ENCODE data around the gene PIH1D1.

The PIH1D1 gene

GRCh38 chr19:49435670-49436069 lies 15.9 kb downstream of the PIH1D1 start:
- no peak for DNase-seq (ENCODE audit: low read depth)

GRCh38 chr19:49434907-49435583 lies 16.6 kb downstream of the PIH1D1 start:
- no peak for DNase-seq (ENCODE audit: low read depth)

- DNase-seq (ENCODE audit: low read depth) = no peak
Observed at GRCh38 chr19:49433240-49433901, 18.2 kb downstream of the PIH1D1 start.

GRCh38 chr19:49432141-49433073 lies 19.2 kb downstream of the PIH1D1 start:
- DNase-seq (ENCODE audit: low read depth) = no peak

DNA sequence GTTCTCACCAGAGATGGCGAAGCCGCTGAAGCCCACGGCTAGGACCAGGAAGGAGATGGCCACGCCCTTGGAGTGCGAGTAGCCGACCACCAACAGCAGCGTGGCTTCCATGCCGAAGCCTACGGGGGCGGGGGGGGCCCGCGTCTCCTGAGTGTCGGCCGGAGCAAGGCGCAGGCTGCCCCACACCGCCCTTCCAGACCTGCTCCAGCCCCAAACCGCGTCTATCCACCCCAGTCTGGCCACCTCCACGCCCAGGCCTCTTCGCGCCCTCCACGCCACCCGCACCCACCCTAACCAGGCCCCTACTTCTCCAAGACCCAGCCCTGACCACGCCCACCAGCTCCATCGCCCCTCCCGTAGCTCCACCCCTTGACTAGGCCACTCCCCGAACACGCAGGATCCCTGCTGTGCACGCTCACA lies 20.3 kb downstream of the PIH1D1 start:
- DNase-seq (ENCODE audit: low read depth) = no peak

- DNase-seq (ENCODE audit: low read depth) = no peak
Observed at GRCh38 chr19:49430678-49431329, 20.8 kb downstream of the PIH1D1 start.

- no peak for DNase-seq (ENCODE audit: low read depth)
Observed at GRCh38 chr19:49430172-49430677, 21.4 kb downstream of the PIH1D1 start.

GRCh38 chr19:49428547-49429451 lies 22.8 kb downstream of the PIH1D1 start:
- no peak for DNase-seq (ENCODE audit: low read depth)

DNA sequence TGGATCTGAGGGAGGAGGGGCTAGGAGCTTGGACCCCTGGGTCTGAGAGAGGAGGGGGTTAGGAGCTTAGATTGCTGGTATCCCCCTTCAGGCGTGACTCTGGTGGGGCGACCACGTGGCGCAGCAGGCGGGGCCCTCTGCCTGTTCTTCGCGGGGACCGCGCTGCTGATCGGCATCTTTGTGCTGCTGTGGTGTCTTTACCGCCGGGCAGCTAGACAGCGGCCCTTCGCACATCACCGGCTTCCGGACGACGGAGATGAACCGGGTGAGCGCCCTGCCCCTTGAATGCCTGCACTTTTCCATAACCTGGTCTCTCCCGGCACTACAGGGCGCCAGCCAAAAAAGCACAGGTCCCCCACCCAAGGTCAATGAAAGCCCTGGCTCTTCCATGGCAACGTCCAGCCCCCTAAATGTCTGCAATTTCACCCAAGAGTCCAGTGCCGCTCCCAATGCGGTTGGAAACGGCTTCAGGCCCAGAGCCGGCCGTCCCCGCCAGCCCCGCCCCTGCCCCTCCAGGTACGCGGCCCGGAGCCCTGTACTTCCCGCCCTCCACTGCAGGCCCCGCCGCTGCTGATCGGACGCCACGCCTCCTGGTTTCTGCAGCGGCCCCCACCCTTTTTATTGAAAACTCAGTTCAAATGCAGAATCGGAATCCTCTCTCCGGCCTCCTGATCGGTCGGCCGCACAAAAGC lies 23.6 kb downstream of the PIH1D1 start:
- DNase-seq (ENCODE audit: low read depth) = no peak

- DNase-seq (ENCODE audit: low read depth) = no peak
Observed at GRCh38 chr19:49427339-49427738, 24.3 kb downstream of the PIH1D1 start.

DNA sequence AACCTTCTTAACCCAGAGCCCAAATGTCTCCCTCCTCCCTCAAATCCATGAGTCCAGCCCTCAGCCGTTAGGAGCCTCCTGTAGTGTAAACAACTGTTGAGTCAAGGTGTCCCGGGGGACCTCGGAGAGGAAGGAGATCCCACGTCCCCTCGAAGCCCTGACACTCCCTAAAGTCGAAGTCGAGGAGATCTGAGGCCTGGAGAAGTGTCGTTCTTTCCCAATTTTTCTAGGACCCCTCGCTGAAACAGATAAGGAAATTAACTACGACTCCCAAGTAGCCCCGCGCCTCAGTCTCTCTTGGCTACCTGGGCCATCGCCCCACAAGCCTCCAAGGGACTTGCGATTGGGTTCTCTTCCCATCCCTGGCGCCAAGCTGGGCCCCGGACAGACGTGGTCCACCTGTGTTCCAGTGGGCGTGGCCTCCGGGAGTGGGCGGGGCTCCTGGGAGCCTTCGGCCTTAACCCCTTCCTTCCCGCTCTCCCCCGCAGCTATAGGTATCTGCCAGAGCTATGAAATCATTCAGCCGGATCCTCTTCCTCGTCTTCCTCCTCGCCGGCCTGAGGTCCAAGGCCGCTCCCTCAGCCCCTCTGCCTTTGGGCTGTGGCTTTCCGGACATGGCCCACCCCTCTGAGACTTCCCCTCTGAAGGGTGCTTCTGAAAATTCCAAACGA lies 25.6 kb downstream of the PIH1D1 start:
- no peak for DNase-seq (ENCODE audit: low read depth)

DNA sequence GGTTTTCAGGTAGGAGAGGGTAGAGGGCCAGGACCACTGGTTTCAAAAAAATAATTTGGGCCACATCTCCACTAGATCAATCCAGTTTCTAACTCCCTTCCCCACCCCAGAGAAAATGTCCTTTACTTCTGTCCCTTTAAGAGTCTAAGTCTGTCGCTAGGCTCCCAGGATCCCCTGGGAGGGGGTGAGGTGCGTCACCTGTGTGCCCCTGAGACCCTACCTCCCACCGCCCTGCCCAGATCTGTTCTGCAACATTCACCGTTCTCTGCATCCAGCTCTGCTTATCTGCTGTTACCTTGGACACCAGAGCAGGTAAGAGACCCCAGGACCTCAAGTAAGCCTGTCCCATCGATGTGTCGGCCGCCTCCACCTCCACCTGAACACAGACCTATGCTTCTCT lies 26.4 kb downstream of the PIH1D1 start, which contains the start of gene GFY:
Gene GFY, plus strand, starts transcription at position 211 of the 400 bp plus-strand sequence. CDS start 1,043 bp downstream, outside the sequence.
- no peak for DNase-seq (ENCODE audit: low read depth)

DNA sequence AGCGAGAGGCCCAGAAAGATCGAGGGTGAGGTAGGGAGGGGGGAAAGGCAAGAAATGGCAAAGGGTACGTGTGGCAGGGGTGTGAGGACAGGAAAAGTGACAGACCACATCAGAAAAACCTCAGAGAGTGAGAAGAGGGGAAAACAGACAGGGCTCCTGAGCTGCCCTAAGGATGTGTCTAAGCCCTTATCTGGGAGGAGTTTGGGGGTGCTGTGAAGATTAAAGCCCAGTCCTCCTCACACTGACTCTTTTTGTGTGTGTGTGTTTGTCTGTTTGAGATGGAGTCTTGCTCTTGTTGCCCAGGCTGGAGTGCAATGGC lies 27.7 kb downstream of the PIH1D1 start:
- DNase-seq (ENCODE audit: low read depth) = no peak

DNA sequence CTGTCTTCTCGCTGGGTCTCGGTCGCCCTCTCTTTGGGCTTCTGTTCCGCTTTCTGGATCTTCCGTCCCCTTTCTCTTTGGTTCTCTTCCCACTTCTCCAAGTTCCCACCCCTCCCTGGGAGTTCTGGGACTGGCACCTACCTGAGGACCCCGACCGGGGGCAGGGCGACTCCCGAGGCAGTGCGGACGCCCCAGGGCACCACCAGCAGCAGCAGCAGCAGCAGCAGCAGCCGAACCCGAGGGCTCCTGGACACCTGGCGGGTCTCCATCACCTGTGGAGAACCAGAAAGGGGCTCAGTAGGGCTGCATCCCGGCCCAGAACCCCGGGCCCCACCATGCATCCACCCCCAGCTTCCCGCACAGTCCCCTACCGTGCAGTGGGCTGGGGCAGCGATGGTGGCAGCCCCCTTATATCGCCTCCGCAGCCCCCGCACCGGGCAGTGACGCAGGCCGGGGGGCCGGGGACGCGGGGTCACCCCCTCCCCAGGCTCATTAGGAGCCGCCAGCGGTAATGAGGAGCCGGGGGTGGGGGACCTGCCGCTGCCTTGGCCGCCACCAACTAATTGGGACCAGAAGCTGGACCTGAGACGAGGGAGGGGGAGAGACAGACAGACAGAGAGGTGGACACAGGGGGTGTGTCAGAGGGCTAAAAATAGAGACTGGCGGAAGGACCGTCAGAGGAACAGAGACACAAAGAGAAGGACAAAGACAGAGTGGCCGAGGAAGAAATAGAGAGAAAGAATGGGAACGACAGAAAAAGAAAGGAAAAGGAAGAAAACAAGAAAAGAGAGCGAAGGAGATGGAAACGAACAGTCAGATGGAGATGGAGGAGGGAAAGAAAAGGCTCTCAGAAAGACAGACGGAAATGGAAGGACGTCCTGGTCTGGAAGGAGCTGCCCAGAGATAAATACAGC lies 28.3 kb downstream of the PIH1D1 start, which contains the start of gene PTH2:
Gene PTH2, minus strand, starts transcription at position 371 of the 914 bp plus-strand sequence. Its CDS starts 102 bp downstream, at position 269.
- DNase-seq (ENCODE audit: low read depth) = no peak

DNA sequence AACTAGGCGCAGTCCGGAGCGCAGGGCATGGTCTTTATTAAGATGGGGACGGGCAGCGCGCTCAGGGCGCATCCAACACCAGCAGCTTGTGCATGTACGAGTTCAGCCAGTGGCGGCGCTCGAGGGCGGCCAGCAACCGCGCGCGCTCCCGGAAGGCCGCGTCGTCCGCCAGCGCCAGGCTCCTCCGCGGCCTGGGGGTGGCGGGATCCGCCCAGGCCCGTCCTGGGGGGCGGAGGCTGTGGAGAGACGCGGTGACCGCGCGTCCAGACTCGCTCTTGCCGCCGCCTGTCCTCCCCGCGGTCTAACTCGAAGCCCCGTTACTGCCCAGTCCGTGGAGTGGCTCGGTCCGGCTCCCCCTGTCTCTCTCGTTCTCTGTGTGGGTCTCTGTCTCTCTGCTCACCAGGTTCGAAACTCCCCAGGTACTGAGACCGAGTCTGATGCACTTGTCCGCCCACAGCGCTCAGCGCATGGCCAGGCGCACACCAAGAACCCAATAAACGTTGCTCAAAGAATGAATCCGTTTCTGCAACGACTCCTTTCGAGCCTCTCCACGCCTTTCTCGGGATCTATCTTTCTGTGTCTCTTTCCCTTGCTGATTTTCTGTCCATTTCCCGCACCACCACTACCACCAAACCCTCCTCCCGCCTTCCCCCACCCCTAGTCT lies 29.1 kb downstream of the PIH1D1 start:
- no peak for DNase-seq (ENCODE audit: low read depth)

DNA sequence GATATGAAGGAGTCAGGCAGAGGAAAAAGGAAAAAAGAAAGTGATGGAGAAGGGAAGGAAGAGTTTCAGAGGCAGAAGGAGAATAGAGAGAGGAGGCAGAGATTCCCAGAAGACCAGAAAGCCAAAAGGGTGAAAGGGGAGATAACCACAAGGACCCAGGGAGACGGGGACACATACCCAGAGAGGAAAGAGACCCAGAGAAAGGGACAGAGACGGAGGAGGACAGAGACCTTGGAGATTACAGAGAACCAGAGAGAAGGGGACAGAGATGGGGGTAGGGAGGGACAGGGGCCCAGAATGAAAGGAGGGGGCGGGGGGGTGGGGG lies 29.8 kb downstream of the PIH1D1 start:
- no peak for DNase-seq (ENCODE audit: low read depth)

GRCh38 chr19:49421039-49421877 lies 30.4 kb downstream of the PIH1D1 start:
- no peak for DNase-seq (ENCODE audit: low read depth)

Measured in stimulated activated CD8-positive, alpha-beta memory T cell treated with anti-CD3 and anti-CD28 coated beads, Interleukin-15, amount 100 ng/mL, for 1 hour (primary cell).